H1 (cell line): ENCODE results near the gene MIB2. TPM values are rescaled to one million over a fixed set of nuclear protein-coding genes. Genes with fewer than 3 reads are reported as not detected.

Source experiments
- CTCF ChIA-PET: fragments of 300-600 bp; sonication (Branson Sonifier 250); formaldehyde crosslinking; loops from one replicate; lab custom pipeline; 2021; ENCODE audit not compliant: partially characterized antibody; lab: Charles Lee
- POLR2A ChIA-PET: fragments of 300-600 bp; sonication (Branson Sonifier 250); formaldehyde crosslinking; loops from one replicate; lab custom pipeline; 2021; ENCODE audit warnings: inconsistent platforms; ENCODE audit not compliant: partially characterized antibody; lab: Charles Lee
- DNase-seq, 2 experiments: peaks; one replicate each; pipeline versions ENCODE4 v3.0.0 to v3.0.0-alpha.2; 2010 to 2022; ENCODE audit warnings: low spot score in 2 of 2, low read depth in 1 of 2, mixed read lengths in 1 of 2
- FAIRE-seq: peaks from 2 replicates; lab custom pipeline; 2011; peaks lifted over from hg19 to GRCh38; lab: Jason Lieb, UNC
- H2AFZ ChIP-seq: 2 replicates; pipeline ENCODE4 v1.8.1; 2012; ENCODE audit warnings: low read length, inconsistent platforms
- H2AK5ac ChIP-seq: 2 replicates; pipeline ENCODE4 v1.6.1; 2013; ENCODE audit warnings: low read depth, low read length
- H2BK120ac ChIP-seq: replicated peaks from 2 replicates; pipeline ENCODE3; 2013; ENCODE audit warnings: low read depth, low read length, inconsistent platforms
- H2BK12ac ChIP-seq: 2 replicates; pipeline ENCODE4 v1.6.1; 2013; ENCODE audit warnings: low read depth, low read length
- H2BK15ac ChIP-seq: 2 replicates; pipeline ENCODE4 v1.6.1; 2013; ENCODE audit warnings: low read length
- H2BK20ac ChIP-seq: 2 replicates; pipeline ENCODE4 v1.6.1; 2013; ENCODE audit warnings: low read length
- H2BK5ac ChIP-seq: 2 replicates; pipeline ENCODE4 v1.6.1; 2013; ENCODE audit warnings: low read depth, low read length
- H3K14ac ChIP-seq: 2 replicates; pipeline ENCODE4 v1.6.1; 2013; ENCODE audit warnings: inconsistent platforms; ENCODE audit not compliant: insufficient read length
- H3K18ac ChIP-seq: 2 replicates; pipeline ENCODE4 v1.6.1; 2013; ENCODE audit warnings: low read length; ENCODE audit errors: extremely low read depth
- H3K23ac ChIP-seq: 2 replicates; pipeline ENCODE4 v1.6.1; 2013; ENCODE audit warnings: inconsistent platforms; ENCODE audit not compliant: insufficient read length
- H3K23me2 ChIP-seq: 2 replicates; pipeline ENCODE4 v1.6.1; 2013; ENCODE audit warnings: low read depth, low read length
- H3K27ac ChIP-seq: 2 replicates; pipeline ENCODE4 v1.6.1; 2011; ENCODE audit warnings: low read depth, low read length, inconsistent platforms
- H3K27me3 ChIP-seq, 4 experiments: replicated peaks in 1 of 4; 1 replicate in 1 of 4; 2 replicates in 3 of 4; pipeline versions ENCODE4 v1.6.1 to v1.8.1; 2011 to 2013; ENCODE audit warnings: low read length in 3 of 4, mild to moderate bottlenecking in 3 of 4, inconsistent platforms in 2 of 4, mixed read lengths in 2 of 4, moderate library complexity in 1 of 4; ENCODE audit not compliant: control insufficient read depth in 3 of 4, insufficient read depth in 3 of 4; ENCODE audit errors: extremely low read depth in 1 of 4
- H3K36me3 ChIP-seq, 4 experiments: 2 replicates each; pipeline versions ENCODE4 v1.6.1 to v1.8.1; 2011 to 2013; ENCODE audit warnings: mild to moderate bottlenecking in 4 of 4, low read length in 3 of 4, moderate library complexity in 2 of 4, control low read depth in 1 of 4, inconsistent platforms in 1 of 4; ENCODE audit not compliant: insufficient read depth in 4 of 4, control insufficient read depth in 2 of 4
- H3K4ac ChIP-seq: replicated peaks from 2 replicates; pipeline ENCODE3; 2013; ENCODE audit warnings: low read length, low read depth, mixed read lengths, inconsistent platforms; ENCODE audit not compliant: insufficient read length
- H3K4me1 ChIP-seq, 4 experiments: replicated peaks in 1 of 4; 1 replicate in 1 of 4; 2 replicates in 3 of 4; pipeline versions ENCODE4 v1.6.1 to v1.8.1; 2011 to 2013; ENCODE audit warnings: low read length in 3 of 4, inconsistent platforms in 2 of 4, mixed read lengths in 1 of 4; ENCODE audit not compliant: insufficient read depth in 4 of 4, control insufficient read depth in 3 of 4
- H3K4me2 ChIP-seq, 2 experiments: 2 replicates each; pipeline versions ENCODE4 v1.6.1 to v1.8.1; 2011 to 2013; ENCODE audit warnings: low read depth in 2 of 2, low read length in 2 of 2, control low read depth in 1 of 2, inconsistent platforms in 1 of 2, mild to moderate bottlenecking in 1 of 2; ENCODE audit not compliant: insufficient read depth in 1 of 2
- H3K4me3 ChIP-seq, 4 experiments: fragments of 200-600, 300-600 bp in 1 of 4; sonication (generic), shearing (Covaris generic), sonication (Bioruptor Twin) in 1 of 4; 2 replicates each; pipeline versions ENCODE4 v1.5.1 to v1.8.1; 2011 to 2016; ENCODE audit warnings: low read length in 4 of 4, low read depth in 3 of 4, control low read depth in 2 of 4, inconsistent platforms in 2 of 4, mild to moderate bottlenecking in 2 of 4, mixed read lengths in 1 of 4, moderate library complexity in 1 of 4; ENCODE audit not compliant: insufficient read depth in 2 of 4; ENCODE audit errors: extremely low read depth in 1 of 4
- H3K56ac ChIP-seq: replicated peaks from 2 replicates; pipeline ENCODE3; 2013; ENCODE audit warnings: low read depth, mild to moderate bottlenecking, mixed read lengths, low read length, inconsistent platforms; ENCODE audit not compliant: insufficient read length
- H3K79me1 ChIP-seq: 2 replicates; pipeline ENCODE4 v1.6.1; 2013; ENCODE audit warnings: low read depth, low read length, control low read depth
- H3K79me2 ChIP-seq, 2 experiments: 2 replicates each; pipeline versions ENCODE4 v1.6.1 to v1.8.1; 2012 to 2013; ENCODE audit warnings: low read length in 2 of 2, mild to moderate bottlenecking in 2 of 2, inconsistent platforms in 1 of 2; ENCODE audit not compliant: insufficient read depth in 2 of 2, control insufficient read depth in 1 of 2
- H3K9ac ChIP-seq, 4 experiments: replicated peaks in 1 of 4; 1 replicate in 1 of 4; 2 replicates in 3 of 4; pipeline versions ENCODE4 v1.6.1 to v1.8.1; 2011 to 2013; ENCODE audit warnings: low read depth in 3 of 4, low read length in 3 of 4, control low read depth in 2 of 4, mild to moderate bottlenecking in 2 of 4, moderate library complexity in 2 of 4, inconsistent platforms in 1 of 4; ENCODE audit errors: extremely low read depth in 1 of 4
- H3K9me3 ChIP-seq, 2 experiments: 2 replicates each; pipeline versions ENCODE4 v1.6.1 to v1.8.1; 2012 to 2013; ENCODE audit warnings: mild to moderate bottlenecking in 2 of 2, moderate library complexity in 2 of 2, control low read depth in 1 of 2, inconsistent platforms in 1 of 2, low read depth in 1 of 2, low read length in 1 of 2, mixed read lengths in 1 of 2; ENCODE audit not compliant: insufficient read depth in 2 of 2
- H4K20me1 ChIP-seq, 2 experiments: replicated peaks in 1 of 2; 2 replicates each; pipeline versions ENCODE3 to v1.8.1; 2011 to 2013; ENCODE audit warnings: inconsistent platforms in 2 of 2, low read length in 2 of 2, mild to moderate bottlenecking in 1 of 2; ENCODE audit not compliant: insufficient read depth in 2 of 2, control insufficient read depth in 1 of 2
- H4K5ac ChIP-seq: 2 replicates; pipeline ENCODE4 v1.6.1; 2013; ENCODE audit warnings: low read length, low read depth, mixed read lengths, inconsistent platforms; ENCODE audit not compliant: insufficient read length
- H4K8ac ChIP-seq: 2 replicates; pipeline ENCODE4 v1.8.0; 2013; ENCODE audit warnings: mild to moderate bottlenecking, moderate library complexity, low read length, inconsistent platforms; ENCODE audit not compliant: insufficient read depth; ENCODE audit errors: extremely low read depth
- H4K91ac ChIP-seq: replicated peaks from 2 replicates; pipeline ENCODE3; 2013; ENCODE audit warnings: low read length, mixed read lengths, inconsistent platforms; ENCODE audit not compliant: insufficient read length
- CBX5 ChIP-seq: fragments of 300-800, 300-1000 bp; sonication (generic); IDR thresholded peaks from 2 replicates; pipeline ENCODE4 v1.7.1; 2016; ENCODE audit warnings: antibody characterized with exemption, low read length, low read depth
- CHD2 ChIP-seq: IDR thresholded peaks from 2 replicates; pipeline ENCODE4 v1.6.1; 2012; ENCODE audit warnings: low read length, improper control_type of control experiment
- CTBP2 ChIP-seq: IDR thresholded peaks from 2 replicates; pipeline ENCODE4 v1.7.0; 2011; ENCODE audit warnings: borderline replicate concordance, mild to moderate bottlenecking, moderate library complexity, mixed read lengths, low read length; ENCODE audit not compliant: insufficient read depth, insufficient read length
- GABPA ChIP-seq: IDR thresholded peaks from 2 replicates; pipeline ENCODE4 v1.6.1; 2011; ENCODE audit warnings: mild to moderate bottlenecking, low read length, moderate library complexity, borderline replicate concordance; ENCODE audit not compliant: insufficient read depth
- JUN ChIP-seq: IDR thresholded peaks from 2 replicates; pipeline ENCODE4 v1.6.1; 2011; ENCODE audit warnings: low read depth, mild to moderate bottlenecking, improper control_type of control experiment, low read length
- KDM4A ChIP-seq: IDR thresholded peaks from one replicate; pipeline ENCODE4 v1.7.1; 2012; ENCODE audit warnings: low read depth, mild to moderate bottlenecking, moderate library complexity, low read length, inconsistent platforms; ENCODE audit not compliant: severe bottlenecking
- NANOG ChIP-seq: IDR thresholded peaks from 2 replicates; pipeline ENCODE4 v1.6.1; 2011; ENCODE audit warnings: low read length, low read depth, mild to moderate bottlenecking, inconsistent platforms; ENCODE audit not compliant: insufficient read depth, poor library complexity, severe bottlenecking
- PHF8 ChIP-seq: fragments of 200-600 bp; sonication (generic); conservative IDR thresholded peaks from 2 replicates; pipeline ENCODE4 v1.7.1; 2012; ENCODE audit warnings: low read depth, mild to moderate bottlenecking, inconsistent platforms, low read length, moderate library complexity
- SAP30 ChIP-seq: fragments of 300-600 bp; sonication (generic); IDR thresholded peaks from 2 replicates; pipeline ENCODE4 v1.7.1; 2012; ENCODE audit warnings: low read length, moderate library complexity, mild to moderate bottlenecking, inconsistent platforms; ENCODE audit not compliant: insufficient read depth, insufficient replicate concordance
- SIRT6 ChIP-seq: IDR thresholded peaks from one replicate; pipeline ENCODE4 v1.7.1; 2012; ENCODE audit warnings: low read length, inconsistent platforms
- WGBS, 2 experiments: shearing (Covaris generic) in 1 of 2; methylation state at CpG; one replicate each; pipeline versions ENCODE4 v1.1.6 to v1.1.7; 2013 to 2015; ENCODE audit warnings: low lambda C conversion rate in 2 of 2, mixed read lengths in 2 of 2, inconsistent platforms in 1 of 2, low coverage in 1 of 2, missing lambda C conversion rate in 1 of 2; ENCODE audit not compliant: insufficient replicate concordance in 2 of 2, insufficient coverage in 1 of 2, insufficient read length in 1 of 2; ENCODE audit errors: extremely low coverage in 1 of 2, missing lambda C conversion rate in 1 of 2; 5-methylcytosine and 5-hydroxymethylcytosine counted together
- polyA plus RNA-seq, 7 experiments: library from polyadenylated mRNA; depleted of rRNA in 3 of 7; stranded (reverse) in 5 of 7; unstranded in 2 of 7; fragments of >200 nt in 5 of 7; fragments of 200-250 nt in 2 of 7; gene quantifications; 1 replicate in 5 of 7; 2 replicates in 1 of 7; 4 replicates in 1 of 7; pipeline versions ENCODE4 v1.2.1 to v1.2.3, GENCODE V29; 2011 to 2013; ENCODE audit warnings: missing spikeins in 2 of 7, mixed read lengths in 2 of 7
- total RNA-seq: library from RNA; stranded (reverse); fragmentation: NEBNext Ultra II Directional; extraction: Animal tissue kit (Norgen Biotek cat#: 25700); gene quantifications from 2 replicates; pipeline ENCODE4 v1.2.1, GENCODE V29; 2021
- TF ChIP-seq, protein P1 (sequence below): IDR thresholded peaks from 2 replicates; pipeline ENCODE4 v1.6.1; 2012; ENCODE audit warnings: low read length, inconsistent platforms

MIB2 gene
- total and polyA plus RNA-seq, 2 of the 8 experiments (the other 6 are each of a cell fraction or from before 2014, with no cell fraction given) = 32.5 to 60.0 TPM

DNA sequence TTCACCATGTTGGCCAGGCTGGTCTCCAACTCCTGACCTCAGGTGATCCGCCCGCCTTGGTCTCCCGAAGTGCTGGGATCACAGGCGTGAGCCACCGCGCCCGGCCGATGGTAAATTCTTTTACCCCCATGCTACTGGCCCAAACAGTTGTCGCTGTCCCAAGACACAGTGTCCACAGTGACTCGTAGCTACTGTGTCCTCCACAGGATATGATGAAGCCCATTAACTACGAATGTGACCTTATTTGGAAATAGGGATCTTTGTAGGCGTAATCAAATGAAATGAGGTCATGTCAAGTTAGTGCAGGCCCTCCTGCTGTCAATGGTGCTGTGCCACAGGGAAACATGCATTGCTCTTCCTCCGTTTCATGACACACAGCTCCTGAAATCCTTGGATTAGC is 23.8 kb upstream of the MIB2 start:
- no peak overlapping the region for H3K14ac ChIP-seq
- no peak overlapping the region for H2BK12ac ChIP-seq
- no peak overlapping the region for H3K4me3 ChIP-seq
- H2AFZ ChIP-seq = no peak overlapping the region
- H2BK15ac ChIP-seq = no peak overlapping the region
- POLR2A ChIA-PET = interaction anchor here (1.4 kb wide), 1 partner anchor 13 kb away, joined by 3 read pairs; no protein-coding TSS in a partner anchor
- H3K23me2 ChIP-seq = no peaks in the 10 kb centered on the region
- H4K8ac ChIP-seq = no peak overlapping the region
- H4K5ac ChIP-seq = no peak overlapping the region
- H3K79me2 ChIP-seq = no peaks in the 10 kb centered on the region
- no peak overlapping the region for H3K56ac ChIP-seq
- H3K36me3 ChIP-seq = no peaks in the 10 kb centered on the region
- H3K27ac ChIP-seq = no peak overlapping the region
- no peaks in the 10 kb centered on the region for H3K79me1 ChIP-seq
- no peak overlapping the region for H2BK120ac ChIP-seq
- H3K18ac ChIP-seq = no peak overlapping the region
- no peaks in the 10 kb centered on the region for H3K9me3 ChIP-seq
- H2AK5ac ChIP-seq = no peak overlapping the region
- no peaks in the 10 kb centered on the region; a peak in 1 of 7 replicates for H3K27me3 ChIP-seq
- no peak overlapping the region for H4K91ac ChIP-seq
- no peak overlapping the region for H3K23ac ChIP-seq
- CTCF ChIA-PET = no interaction called here
- no peaks in the 10 kb centered on the region; a peak in 1 of 7 replicates for H3K4me1 ChIP-seq
- H2BK20ac ChIP-seq = no peak overlapping the region
- H3K4ac ChIP-seq = no peak overlapping the region
- H4K20me1 ChIP-seq = no peaks in the 10 kb centered on the region
- H3K4me2 ChIP-seq = no peak overlapping the region
- H2BK5ac ChIP-seq = no peak overlapping the region
- FAIRE-seq (no peak), DNase-seq (no peak)
- 92% methylated on average over 13 of the region's 13 CpGs; no CpG with 5 or more reads in 1 of the 2 experiments for WGBS, 2 experiments
- H3K9ac ChIP-seq = peak overlapping the region in 1 of 4 experiments; percentile 48; a peak in 1 of 7 replicates
- TF ChIP-seq CTBP2 (no peak), PHF8 (no peak), JUN (no peak), NANOG (no peak), CBX5 (no peak), CHD2 (no peak), KDM4A (no peak), SAP30 (no peak), GABPA (no peak), SIRT6 (no peak)
- TF ChIP-seq, protein P1, sequence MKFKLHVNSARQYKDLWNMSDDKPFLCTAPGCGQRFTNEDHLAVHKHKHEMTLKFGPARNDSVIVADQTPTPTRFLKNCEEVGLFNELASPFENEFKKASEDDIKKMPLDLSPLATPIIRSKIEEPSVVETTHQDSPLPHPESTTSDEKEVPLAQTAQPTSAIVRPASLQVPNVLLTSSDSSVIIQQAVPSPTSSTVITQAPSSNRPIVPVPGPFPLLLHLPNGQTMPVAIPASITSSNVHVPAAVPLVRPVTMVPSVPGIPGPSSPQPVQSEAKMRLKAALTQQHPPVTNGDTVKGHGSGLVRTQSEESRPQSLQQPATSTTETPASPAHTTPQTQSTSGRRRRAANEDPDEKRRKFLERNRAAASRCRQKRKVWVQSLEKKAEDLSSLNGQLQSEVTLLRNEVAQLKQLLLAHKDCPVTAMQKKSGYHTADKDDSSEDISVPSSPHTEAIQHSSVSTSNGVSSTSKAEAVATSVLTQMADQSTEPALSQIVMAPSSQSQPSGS = no peak
